ENCODE results near the gene UBAP1L.
"Not testable (repeated sequence)": the region's sequence is repeated elsewhere in the genome, so short reads cannot be mapped to it uniquely, and the experiment has no call there.

UBAP1L gene

DNA sequence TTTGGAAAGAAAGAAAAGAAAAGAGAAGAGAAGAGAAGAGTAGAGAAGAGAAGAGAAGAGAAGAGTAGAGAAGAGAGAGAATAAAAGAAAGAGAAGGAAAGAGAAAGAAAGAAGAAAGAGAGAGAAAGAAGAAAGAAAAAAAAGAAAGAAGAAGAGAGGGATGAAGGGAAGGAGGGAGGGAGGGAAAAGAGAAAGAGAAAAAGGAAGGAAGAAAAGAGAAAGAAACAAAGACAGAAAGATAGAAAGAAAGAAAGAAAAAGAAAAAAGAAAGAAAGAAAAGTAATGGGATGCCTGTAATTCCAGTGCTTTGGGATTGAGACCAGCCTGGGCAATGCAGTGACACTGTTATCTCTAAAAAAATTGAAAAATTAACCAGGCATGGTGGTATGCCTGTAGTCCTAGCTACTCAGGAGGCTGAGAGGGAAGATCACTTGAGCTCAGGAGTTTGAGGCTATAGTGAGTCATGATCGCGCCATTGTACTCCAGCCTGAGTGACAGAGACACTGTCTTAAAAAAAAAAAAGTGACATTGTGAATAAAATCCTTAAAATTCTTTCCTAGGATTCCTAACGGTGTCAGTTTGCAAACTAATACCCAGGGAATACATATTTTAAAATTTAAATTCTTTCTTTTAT, 48.9 kb downstream of the UBAP1L start:
- no peak for DNase-seq (ENCODE audit: low read depth)

DNA sequence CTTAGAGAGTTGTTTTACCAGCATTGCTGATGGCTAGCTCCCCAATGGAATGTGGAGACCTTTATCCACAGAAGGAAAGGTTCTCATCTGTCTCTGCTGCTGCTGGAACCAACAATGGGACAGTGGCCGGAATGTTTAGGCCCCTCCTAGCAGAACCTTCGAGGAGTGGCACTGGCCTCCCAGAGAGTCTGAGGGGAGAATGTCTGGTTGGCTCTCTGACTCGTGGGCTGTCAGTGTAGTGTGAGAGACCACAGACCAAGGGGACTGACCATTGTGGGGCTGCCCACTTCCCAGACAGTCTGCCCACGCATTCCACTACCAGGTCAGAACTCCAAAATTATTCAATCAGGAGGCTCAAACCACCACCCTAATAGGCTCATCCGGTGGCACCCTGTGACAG, 52.3 kb downstream of the UBAP1L start:
- DNase-seq (ENCODE audit: low read depth) = no peak

DNA sequence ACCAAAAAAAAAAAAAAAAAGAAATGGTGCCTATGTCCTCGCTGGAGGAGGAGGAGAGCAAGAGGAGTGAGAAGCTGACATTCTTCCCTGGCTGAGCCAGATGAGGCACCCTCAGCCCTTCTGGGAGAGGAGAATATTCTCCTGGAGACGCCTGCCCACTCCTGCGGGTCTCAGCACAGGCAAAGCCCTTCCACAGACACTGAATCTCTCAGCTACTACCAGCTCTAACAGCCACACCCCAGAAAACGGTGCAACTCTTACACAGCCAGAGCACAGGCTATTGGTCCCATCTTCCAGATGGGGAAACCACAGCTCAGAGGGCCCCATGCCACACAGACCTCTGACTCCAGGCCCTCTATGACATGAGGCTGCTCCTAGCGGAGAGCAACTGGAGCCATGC, 52.9 kb downstream of the UBAP1L start:
- no peak for DNase-seq (ENCODE audit: low read depth)

DNA sequence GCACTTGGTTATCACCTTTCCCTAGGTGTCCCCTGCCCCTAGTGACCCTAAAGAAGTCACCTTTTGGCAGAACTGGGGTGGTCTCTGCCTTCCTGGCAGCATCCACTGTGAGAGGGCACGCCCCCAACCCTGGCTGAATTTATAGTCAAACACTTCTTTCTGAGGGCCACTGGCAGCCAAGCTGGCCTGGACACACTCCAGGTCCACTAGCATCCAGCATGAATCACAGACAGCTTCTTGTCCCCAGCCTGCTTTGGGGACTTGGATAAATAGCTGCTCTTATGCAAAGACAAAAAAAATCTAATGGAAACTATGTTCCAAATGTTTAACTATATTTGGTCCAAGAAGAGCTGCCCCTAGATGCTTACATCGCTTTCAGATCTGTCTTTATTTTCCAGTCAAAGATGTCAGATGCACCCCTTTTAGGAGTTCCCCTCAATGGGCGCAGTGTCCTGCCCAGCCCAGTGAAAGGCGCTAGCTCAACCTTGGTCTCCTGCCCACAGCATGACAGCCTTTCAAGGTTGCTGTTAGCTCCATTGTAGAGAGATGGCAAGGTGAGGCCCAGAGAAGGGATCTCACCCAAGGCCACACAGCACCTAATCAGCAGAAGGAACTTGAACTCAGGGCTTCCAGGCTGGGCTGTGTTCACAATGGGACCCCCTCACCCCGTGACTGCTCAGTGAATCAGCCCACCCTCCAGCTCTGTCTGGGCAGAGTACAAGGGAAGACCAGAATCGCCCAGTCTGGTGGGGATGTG, 54.2 kb downstream of the UBAP1L start:
- no peak for DNase-seq (ENCODE audit: low read depth)

DNA sequence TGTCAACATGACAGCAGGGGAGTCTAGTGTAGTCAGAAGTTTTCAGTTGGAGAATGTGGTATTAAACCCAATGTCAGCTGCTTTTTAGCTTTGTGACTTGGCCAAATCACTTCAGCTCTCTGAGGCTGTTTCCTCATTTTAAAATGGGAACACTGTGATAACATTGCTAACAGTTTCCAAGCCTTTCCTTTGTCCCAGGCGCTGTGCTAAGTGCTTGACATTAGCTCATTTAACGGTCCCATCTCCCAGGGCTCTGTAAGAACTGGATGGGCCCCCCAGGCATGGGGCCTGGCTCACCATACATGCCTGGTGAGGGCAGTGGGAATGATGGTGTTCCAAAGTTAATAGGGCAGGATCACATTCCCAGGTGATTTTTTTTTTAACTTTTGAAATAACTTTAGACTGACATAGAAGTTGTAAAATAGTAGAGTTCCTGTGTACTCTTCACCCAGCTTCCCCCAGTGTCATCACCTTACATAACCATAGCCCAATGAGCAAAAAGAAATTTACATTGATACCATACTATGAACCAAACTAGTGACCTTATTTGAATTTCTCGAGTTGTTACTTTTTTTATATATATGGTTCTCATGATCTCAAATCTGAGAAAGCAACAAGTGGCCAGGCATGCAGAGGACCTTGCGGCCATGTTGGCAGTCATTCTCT, 54.9 kb downstream of the UBAP1L start:
- no peak for DNase-seq (ENCODE audit: low read depth)

DNA sequence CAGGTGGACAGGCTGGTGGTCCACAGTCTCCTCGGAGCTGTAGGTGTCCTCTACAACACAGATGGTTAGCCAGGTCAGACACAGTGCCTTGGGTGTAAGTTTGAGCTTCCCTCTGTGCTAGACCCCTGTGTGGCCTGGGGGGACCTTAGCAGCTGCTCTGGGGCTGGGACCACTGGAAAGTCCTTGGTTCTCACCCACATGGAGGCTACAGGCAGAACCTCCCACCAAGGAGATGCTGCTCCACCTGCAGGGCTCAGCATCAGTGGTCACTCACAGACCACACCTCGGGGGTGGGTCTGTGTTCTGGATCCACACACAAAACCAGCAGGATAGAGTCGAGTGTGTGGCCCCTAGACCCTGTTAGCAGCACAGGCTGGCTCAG, 55.6 kb downstream of the UBAP1L start:
- no peak for DNase-seq (ENCODE audit: low read depth)

DNA sequence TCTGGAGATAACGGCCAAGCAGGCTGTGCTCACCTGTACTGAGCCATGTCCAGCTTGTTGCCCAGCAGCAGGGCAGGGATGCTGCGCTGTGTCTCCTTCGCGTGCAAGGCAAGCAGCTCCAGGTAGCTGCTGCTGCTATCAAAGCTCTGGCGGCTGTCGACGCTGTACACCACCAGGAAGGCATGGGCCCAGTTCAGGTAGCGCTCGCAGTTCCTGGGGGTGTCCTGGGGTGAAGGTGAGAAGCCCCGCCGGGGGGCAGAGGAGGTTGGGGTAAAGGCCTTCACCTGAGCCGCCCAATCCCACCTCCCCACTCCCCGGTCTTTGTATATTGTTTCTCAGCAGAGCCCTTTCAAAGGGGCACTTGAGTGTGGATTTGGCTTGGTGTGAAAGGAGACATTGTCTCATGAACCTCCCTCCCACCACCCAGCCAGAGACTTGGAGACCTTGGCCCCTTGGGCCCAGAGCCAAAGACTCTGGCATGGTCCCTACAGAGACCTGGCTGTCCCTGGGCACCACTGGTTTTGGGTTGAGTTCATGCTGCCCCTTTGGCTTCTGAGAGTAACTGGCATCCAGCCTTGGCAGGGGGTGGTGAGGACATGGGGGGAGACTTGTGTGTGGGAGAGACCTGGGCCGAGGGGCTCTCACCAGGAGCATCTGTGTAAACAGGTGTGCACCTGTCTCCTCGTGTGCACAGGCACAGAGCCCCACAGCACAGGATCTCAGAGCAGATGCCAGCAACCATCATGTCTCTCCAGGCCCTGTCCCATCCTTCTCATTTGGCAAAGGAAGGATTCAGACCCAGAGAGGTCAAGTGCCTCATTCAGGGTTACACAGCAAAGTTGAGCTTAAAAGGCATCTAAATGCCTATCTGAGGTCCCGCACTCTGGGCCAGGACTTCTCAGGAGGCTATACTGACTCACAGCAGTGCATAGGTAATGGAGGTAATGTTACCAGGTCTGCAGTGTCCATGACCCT, 56.3 kb downstream of the UBAP1L start:
- DNase-seq (ENCODE audit: low read depth) = no peak

DNA sequence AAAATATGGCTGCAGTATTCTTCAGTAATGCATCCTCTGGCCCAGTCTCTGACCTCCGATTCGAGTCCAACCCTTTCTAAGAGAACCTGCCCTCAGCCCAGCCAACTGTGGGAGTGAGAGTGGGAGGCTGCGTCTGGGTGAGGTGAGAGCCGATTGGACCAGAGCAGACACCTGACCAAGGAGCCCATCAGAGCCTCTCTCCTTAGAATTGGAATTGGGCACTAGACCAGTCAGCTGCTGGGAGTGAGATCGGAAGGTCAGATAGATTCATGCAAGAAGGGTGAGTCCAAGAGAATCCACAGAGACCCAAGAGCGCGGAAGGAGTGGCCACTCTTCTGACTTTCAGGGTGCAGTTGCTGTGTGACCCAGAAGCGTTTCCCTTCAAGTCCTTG, 57.5 kb downstream of the UBAP1L start:
- DNase-seq (ENCODE audit: low read depth) = no peak

DNA sequence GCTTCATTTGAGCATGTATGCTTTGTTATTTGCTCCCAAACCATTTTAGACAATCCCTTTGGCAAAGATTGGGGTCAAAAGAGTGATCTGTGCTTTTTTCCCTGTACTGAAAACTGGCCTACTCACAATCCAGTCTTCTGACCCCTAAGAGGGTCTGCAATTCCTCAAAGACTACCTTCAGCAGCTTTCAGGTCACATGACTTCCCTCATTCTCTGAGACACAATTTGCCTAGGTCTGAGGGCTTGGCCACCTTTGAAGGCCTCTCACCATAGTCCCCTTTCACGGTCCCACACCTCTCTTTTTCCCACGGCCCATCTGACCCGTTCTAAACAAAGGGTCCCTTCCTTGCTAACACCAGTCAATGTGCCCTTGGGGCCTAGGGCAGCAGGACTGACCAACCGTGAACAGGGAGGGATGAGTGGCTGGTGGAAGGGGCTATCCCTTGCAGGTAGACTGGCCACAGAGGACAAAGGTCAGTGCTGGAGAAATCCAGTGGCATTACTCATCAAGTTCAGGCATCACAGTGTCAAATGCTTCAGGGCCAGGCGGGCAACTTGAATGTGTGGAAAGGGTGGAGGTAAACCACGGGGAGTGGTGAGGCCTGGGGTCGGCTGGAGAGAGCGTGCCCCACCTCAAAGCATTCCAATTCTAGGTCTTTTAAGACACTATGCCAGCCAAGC, 58.0 kb downstream of the UBAP1L start:
- DNase-seq (ENCODE audit: low read depth) = no peak

DNA sequence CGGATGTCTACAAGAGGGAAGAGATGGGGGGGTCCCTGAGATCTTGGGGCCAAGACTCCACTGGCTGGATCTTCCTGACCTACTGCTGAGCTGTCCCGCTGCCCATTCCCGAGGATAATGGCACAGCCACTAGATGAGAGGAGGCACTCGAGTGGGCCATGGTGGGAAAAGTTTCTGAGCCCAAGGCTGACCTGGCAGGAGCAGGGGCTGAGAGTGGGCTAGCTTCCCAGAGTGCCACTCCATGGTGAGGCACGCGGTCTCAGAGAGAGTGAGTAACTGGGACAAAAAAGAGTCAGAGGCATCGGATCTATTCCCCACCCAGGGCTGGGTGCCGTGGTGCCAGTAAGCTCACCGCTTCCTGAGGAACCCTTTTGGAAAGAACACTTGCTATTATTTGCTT, 58.9 kb downstream of the UBAP1L start:
- DNase-seq (ENCODE audit: low read depth) = no peak

DNA sequence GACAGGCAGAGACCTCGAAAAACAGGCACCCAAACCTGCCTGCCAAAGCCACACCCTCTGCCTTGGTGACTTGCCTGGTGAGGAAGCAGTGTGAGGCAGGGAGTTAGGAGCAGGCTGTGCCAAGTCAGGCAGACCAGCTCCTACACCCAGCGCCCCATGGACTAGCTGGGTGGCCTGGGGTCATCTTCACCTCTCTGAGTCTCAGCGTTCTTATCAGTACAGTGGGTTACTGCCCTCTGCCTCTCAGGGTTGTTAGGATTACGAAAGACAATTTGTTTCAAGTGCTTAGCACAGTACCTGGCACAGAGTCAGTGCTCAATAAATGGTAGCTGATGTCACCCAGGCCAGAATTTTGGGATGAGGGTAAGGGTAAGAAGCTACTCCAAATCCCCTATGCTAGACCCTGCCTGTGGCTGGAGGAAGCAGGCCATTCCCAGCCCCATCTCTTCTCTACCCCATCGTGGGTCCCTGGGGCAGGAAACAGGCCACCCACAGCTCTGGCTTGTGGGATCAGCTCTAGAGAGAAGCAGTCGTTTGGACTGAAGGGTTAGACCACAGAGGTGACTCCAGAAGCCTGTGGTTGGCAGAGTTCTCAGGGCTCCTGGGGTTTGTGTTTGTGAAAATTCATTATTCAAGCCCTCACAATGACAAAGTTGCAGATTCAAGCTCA, 59.7 kb downstream of the UBAP1L start:
- no peak for DNase-seq (ENCODE audit: low read depth)

DNA sequence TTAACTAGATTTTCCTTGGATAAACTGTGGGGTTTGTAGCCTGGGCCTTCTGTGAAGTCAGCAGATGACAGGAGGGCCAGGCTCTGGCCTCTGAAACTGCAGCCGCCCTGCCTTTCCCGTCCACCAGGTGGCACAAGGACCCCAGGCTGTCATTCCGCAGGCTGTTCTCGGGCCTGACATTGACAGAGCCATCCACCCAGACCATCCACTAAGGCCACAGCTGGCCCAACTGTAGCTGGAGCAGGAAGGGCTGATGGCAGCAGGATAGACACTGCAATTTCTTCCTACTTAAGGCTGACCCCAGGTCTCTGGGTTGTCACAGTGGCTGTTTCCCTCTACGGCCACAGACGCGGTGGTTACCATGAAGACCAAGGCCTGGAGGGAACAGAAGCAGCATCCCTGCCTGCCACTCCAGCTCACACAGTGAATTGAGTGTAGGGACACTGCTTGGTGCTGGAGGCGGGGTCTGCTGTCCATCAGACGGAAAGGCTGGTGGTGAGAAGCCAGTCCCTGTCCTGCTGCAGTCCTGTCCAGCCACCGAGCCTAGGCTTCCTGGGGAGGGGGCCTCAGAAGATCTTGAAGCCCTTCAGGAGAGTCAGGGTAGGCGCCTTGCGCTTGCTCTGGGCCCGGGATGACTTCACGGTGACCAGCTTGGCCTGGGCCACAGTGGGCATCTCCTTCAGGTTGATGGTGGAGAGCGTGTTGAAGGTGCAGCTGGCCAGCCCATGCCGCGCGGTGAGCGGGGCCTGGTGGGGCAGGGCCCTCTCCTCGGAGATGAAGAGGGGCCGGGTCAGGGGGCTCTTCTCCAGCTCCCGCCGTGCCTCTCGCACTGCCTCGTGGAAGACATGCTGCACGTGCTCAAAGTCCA, 60.4 kb downstream of the UBAP1L start:
- DNase-seq (ENCODE audit: low read depth) = no peak

DNA sequence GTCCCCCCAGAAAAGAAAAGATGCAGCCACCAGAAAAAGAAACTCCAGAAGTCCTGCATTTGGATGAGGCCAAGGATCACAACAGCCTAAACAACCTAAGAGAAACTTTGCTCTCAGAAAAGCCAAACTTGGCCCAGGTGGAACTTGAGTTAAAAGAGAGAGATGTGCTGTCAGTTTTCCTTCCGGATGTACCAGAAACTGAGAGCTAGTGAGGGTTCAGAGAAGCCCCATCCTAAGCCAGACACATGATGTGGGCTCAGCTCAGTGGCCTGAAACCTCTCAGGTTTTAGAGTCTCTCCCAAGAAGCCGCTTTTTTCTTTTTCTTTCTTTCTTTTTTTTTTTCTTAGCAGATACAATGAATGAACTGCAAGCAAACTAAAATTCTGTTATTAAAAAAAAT, 62.0 kb downstream of the UBAP1L start:
- DNase-seq (ENCODE audit: low read depth) = no peak

DNA sequence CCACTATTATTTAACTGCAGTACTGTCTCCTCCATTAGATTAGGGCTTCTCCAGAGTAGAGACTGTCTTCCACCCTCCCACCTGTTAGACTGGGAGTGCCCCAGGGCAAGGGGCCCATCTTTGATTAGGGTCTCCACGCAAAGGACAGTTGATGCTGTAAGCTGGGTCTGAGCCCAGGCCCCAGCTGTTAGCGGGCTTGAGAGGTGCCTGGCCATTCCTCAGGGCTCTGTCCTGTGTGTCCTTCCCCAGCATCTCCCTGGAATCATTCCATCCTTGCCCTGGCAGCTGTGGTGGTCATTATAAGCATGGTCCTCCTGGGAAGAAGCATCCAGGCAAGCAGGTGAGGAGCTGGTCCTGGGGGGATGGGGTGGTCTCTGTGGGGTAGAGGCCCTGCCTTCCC, 63.7 kb downstream of the UBAP1L start:
- no peak for DNase-seq (ENCODE audit: low read depth)

DNA sequence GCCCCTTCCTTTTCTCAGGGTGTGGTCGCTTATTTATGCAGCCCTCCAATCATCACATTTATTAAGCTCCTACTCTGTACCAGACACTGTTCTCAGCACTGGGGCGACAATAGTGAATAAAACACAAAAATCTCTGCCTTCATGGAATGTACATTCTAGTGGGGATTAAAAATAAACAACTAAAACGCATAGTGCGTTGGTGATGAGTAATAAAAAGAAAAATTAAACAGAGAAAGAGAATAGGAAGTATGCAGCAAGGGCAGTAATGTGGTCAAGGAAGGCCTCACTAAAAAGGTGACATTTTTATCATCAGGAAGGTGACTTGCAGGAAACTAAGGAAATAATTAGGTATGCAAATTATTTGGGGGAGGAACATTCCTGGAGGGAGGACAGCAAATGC, 64.7 kb downstream of the UBAP1L start:
- no peak for DNase-seq (ENCODE audit: low read depth)

DNA sequence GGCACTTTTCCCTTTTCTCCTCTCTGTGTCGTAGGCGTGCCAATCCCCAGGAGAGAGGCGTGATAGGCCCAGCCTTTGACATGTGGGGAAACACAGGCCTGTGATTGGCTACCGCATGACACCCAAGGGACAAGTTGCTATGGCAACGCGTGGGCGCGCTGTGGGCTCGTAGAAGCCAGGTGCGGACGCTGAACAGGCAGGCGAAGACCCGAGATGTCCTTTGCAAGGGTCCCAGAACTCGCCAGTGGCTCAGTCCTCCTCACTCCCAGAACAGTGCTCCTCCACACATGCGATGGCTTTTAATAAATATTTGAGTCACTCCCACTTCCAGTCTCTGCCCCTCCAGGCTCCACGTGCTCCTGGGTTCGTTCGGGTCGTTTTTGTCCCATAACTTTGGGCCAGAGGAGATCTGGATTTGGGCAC, 65.6 kb downstream of the UBAP1L start:
- DNase-seq (ENCODE audit: low read depth) = peak; percentile 76

DNA sequence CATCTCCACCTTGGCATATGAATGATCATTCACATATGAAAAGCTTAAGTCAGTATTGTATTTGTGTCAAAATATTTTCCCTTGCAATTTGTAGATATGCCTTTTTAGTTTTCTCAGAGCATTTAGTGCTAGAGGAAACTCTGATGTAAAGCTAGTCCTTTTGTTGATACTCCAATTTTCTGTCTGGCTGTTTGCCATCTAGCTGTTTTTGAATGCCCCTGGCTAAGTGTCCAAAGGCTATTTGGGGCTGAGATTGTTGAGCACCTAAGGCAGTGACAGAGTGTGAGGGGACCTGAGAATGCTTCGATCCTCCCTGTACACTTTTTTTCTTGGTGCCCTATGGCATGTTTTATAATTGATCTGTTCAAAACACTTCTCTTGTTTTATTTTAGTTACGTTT, 66.8 kb downstream of the UBAP1L start:
- DNase-seq (ENCODE audit: low read depth) = no peak

DNA sequence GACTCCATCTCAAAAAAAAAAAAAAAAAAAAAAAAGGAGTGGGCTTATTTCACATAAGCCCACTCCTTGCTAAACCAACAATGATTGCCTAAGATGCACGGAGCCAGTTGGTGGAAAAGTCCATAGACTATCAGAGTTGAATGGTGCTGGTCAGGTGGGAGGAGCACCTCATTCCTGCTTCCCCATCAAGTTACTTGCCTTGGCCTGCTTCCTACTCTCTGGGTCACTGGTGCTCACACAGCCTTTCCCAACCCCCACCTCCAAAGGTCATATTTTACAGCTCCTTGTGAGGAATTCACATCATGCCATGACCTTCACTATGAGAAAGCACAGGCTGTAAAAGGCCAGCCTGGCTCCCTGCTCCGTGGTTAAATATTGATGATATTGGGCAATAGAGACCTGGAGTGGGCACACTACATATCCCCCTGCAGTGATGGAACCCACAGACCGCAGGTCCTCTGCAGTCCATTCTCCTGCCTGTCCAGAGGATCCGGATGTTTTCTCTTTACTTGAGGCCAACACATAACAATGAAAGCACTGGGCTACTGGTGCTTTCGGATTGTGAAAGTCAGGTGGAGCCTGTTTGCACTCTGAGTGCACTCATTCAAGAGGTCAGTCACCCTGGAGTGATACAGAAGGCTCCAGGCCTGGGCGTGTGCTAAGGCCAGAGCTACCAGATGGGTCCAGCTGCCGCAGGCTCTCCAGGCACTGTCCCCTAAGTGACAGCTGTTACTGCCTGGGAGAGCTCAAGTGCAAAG, 70.1 kb downstream of the UBAP1L start, which contains the start of gene SLC51B:
Gene SLC51B, plus strand, starts transcription at position 664 of the 758 bp plus-strand sequence. CDS start 4,618 bp downstream, outside the sequence.
- DNase-seq (ENCODE audit: low read depth) = no peak

DNA sequence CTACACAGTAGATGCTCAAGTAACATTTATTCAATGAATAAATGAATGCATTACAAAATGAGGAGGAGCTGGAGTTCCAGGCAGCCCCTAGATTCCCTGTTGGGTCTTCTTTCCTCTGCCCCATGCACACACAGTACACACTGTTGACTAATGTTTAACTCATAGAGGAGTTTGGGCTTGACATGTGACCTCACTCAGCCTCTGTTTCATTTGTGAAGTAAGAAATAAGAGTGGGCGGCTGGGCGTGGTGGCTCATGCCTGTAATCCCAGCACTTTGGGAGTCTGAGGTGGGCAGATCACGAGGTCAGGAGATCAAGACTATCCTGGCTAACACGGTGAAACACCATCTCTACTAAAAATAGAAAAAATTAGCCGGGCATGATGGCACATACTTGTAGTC, 70.8 kb downstream of the UBAP1L start:
- DNase-seq (ENCODE audit: low read depth) = not testable (repeated sequence)

Measured in T-helper 22 cell (primary cell).